ENCODE data around the gene MYL3.

DNA sequence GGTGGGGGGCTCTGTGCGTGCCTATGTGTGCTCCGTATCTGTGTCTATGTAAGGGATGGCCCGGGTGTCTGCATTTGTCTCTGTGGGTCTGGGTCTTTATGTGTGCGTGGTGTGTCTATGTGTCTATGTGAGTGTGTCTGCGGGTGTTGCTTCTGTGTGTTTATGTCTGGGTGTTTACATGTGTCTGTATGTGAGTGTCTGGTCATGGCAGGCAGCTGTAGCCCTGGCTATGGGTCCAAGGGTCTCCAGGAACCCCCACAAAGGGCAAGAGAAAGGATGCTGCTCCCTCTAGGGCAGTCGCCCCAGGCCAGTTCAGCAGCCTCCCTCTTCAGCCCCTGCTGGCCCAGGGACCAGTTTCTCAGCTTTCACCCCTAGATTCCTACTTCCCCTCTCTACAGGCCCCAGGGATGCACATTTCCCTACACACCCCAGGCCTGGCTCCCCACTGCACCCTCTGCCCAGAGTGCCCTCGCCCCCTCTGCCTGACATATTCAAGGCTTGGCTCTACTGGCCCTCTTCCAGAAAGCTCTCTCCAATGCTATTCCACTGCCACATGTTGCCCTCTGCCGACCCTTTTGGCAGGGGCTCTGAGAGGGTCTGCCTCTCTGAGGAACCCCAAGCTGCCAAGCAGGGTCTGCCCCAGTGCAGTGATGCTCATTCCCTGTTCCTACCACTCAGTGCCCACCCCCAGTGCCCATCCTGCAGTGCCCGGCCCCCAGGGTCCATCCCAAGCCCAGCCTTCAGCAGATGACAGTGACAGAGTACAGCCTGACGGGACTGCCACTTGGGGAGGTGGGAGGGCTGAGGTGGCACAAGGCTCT lies 1.0 kb upstream of the MYL3 start:
- TF ChIP-seq EZH2 (IDR thresholded peaks at IDR 0.05; ENCODE audit: insufficient read depth, poor library complexity, severe bottlenecking) (no peak), EZH2phosphoT487 (IDR thresholded peaks at IDR 0.05; ENCODE audit: insufficient read depth, low read depth) (no peak)

All from GM23248 (cell line).